Mesothelial cell of epicardium (in vitro differentiated cells): ENCODE data around the gene SLC22A12. TPM values are rescaled to one million over a fixed set of nuclear protein-coding genes. Genes with fewer than 3 reads are reported as not detected.

ENCODE experiments used
- DNase-seq, 2 experiments: peaks; one replicate each; pipeline ENCODE4 v3.0.0; 2021; ENCODE audit warnings: low spot score in 2 of 2; ENCODE audit not compliant: unreplicated experiment in 2 of 2
- H3K27ac Mint-ChIP-seq: 2 replicates; pipeline ENCODE4 v1.8.0; 2021; ENCODE audit warnings: mixed read lengths
- H3K27me3 Mint-ChIP-seq: 2 replicates; pipeline ENCODE4 v1.8.0; 2021; ENCODE audit warnings: low read depth, mixed read lengths
- H3K36me3 Mint-ChIP-seq: 2 replicates; pipeline ENCODE4 v1.8.0; 2021; ENCODE audit warnings: mixed read lengths
- H3K4me1 Mint-ChIP-seq: 2 replicates; pipeline ENCODE4 v1.8.0; 2021; ENCODE audit warnings: mixed read lengths
- H3K4me3 Mint-ChIP-seq: 2 replicates; pipeline ENCODE4 v1.8.0; 2021; ENCODE audit warnings: mild to moderate bottlenecking, moderate library complexity, mixed read lengths
- H3K9me3 Mint-ChIP-seq: 2 replicates; pipeline ENCODE4 v1.8.0; 2021; ENCODE audit warnings: mixed read lengths
- total RNA-seq: library from RNA; stranded (reverse); gene quantifications from 3 replicates; pipeline ENCODE4 v1.2.1, GENCODE V29; 2021
- TF ChIP-seq, protein P1 (sequence below): fragments of 200-600 bp; sonication (generic); IDR thresholded peaks from one replicate; pipeline ENCODE4 v1.5.0; 2021; ENCODE audit warnings: antibody characterized with exemption; ENCODE audit not compliant: unreplicated experiment

Gene SLC22A12
- total RNA-seq, 1 donor from 2014 or later = not detected

DNA sequence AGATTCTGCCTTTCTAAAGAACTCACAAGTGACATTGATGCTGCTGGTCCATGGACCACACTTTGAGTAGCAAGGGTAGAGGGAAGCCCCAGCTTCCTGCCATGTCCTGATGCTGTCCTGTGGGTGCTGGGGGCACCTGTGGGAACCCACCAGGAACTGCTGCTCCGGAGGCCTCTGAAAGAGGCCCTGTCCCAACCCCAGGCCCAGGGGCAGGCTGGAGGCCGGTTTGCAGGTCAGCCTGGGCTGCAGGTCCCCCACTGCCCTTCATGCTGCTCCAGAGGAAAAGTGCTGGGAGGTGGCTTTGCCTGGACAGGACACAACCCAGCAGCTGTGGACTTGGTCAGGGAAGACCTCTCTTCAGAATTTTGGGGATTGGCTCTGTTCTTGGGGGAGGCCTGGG lies 44.8 kb upstream of the SLC22A12 start:
- no peaks in the 10 kb centered on the region for H3K36me3 Mint-ChIP-seq
- H3K9me3 Mint-ChIP-seq = peaks cover 10% of the 10 kb centered on the region
- H3K4me3 Mint-ChIP-seq = no peak overlapping the region
- TF ChIP-seq, protein P1, sequence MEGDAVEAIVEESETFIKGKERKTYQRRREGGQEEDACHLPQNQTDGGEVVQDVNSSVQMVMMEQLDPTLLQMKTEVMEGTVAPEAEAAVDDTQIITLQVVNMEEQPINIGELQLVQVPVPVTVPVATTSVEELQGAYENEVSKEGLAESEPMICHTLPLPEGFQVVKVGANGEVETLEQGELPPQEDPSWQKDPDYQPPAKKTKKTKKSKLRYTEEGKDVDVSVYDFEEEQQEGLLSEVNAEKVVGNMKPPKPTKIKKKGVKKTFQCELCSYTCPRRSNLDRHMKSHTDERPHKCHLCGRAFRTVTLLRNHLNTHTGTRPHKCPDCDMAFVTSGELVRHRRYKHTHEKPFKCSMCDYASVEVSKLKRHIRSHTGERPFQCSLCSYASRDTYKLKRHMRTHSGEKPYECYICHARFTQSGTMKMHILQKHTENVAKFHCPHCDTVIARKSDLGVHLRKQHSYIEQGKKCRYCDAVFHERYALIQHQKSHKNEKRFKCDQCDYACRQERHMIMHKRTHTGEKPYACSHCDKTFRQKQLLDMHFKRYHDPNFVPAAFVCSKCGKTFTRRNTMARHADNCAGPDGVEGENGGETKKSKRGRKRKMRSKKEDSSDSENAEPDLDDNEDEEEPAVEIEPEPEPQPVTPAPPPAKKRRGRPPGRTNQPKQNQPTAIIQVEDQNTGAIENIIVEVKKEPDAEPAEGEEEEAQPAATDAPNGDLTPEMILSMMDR = no peak
- H3K4me1 Mint-ChIP-seq = no peaks in the 10 kb centered on the region
- peaks cover 21% of the 10 kb centered on the region for H3K27me3 Mint-ChIP-seq
- no peak overlapping the region for H3K27ac Mint-ChIP-seq
- DNase-seq = no peak

DNA sequence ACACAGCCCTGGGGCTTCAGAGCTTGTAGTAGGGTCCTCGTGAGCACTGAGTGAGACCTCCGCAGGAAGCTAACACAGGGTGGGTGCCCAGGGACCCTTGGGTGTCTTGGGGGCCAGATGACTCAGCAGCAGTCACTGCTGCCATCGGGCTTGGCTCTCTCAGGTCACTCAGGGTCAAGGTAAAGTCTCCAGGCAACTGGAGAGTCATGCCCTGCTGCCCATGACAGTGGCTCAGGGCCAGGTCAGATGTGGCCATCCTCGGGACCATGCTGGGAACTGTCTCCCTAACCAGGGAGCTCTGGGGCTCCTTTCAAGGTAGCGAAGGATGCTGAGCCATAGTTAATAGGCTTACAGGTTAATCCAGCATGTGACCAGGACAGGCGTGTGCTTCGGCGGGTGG lies 44.4 kb upstream of the SLC22A12 start:
- Mint-ChIP-seq H3K36me3 (no peaks in the 10 kb centered on the region), H3K4me1 (no peaks in the 10 kb centered on the region), H3K9me3 (peaks cover 10% of the 10 kb centered on the region), H3K27ac (no peak overlapping the region), H3K27me3 (peaks cover 20% of the 10 kb centered on the region), H3K4me3 (no peak overlapping the region)
- TF ChIP-seq, protein P1 = no peak
- DNase-seq = no peak

- Mint-ChIP-seq H3K4me1 (peaks cover 12% of the 10 kb centered on the region), H3K36me3 (no peaks in the 10 kb centered on the region), H3K9me3 (peaks cover 13% of the 10 kb centered on the region), H3K27ac (no peak overlapping the region), H3K4me3 (no peak overlapping the region), H3K27me3 (peaks cover 24% of the 10 kb centered on the region)
- TF ChIP-seq, protein P1 = no peak
- DNase-seq = no peak
Observed at GRCh38 chr11:64549969-64550368, 41.1 kb upstream of the SLC22A12 start.

- Mint-ChIP-seq H3K36me3 (no peaks in the 10 kb centered on the region), H3K4me1 (peaks cover 21% of the 10 kb centered on the region), H3K9me3 (peaks cover 13% of the 10 kb centered on the region), H3K27ac (peak overlapping the region; percentile 89), H3K27me3 (peaks cover 15% of the 10 kb centered on the region), H3K4me3 (no peak overlapping the region)
- DNase-seq = peak in 1 of 2 experiments; percentile 81
- TF ChIP-seq, protein P1 = peak; percentile 99
Observed at GRCh38 chr11:64553554-64554201, 37.3 kb upstream of the SLC22A12 start.

- Mint-ChIP-seq H3K4me1 (peaks cover 35% of the 10 kb centered on the region), H3K27ac (peak overlapping the region; percentile 82), H3K9me3 (peaks cover 10% of the 10 kb centered on the region), H3K36me3 (no peaks in the 10 kb centered on the region), H3K27me3 (peaks cover 12% of the 10 kb centered on the region), H3K4me3 (no peak overlapping the region)
- TF ChIP-seq, protein P1 = no peak
- DNase-seq = no peak
Observed at GRCh38 chr11:64556044-64556720, 34.8 kb upstream of the SLC22A12 start.
